ENCODE measurements around the gene CCDC195.

CCDC195 gene

GRCh38 chr2:224688997-224689396, 27.2 kb downstream of the CCDC195 start:
- H3K9ac ChIP-seq (ENCODE audit: low read depth, low read length, poor library complexity, severe bottlenecking), result no peak overlapping the region
- H2AFZ ChIP-seq (ENCODE audit: low read length), result no peak overlapping the region
- H4K20me1 ChIP-seq (ENCODE audit: insufficient read depth, low read length, poor library complexity, severe bottlenecking), result no peaks in the 10 kb centered on the region
- H3K27me3 ChIP-seq (ENCODE audit: insufficient read depth, low read length, poor library complexity, severe bottlenecking), result no peaks in the 10 kb centered on the region
- no peaks in the 10 kb centered on the region for H3K36me3 ChIP-seq (ENCODE audit: insufficient read depth, low read length)
- H3K4me2 ChIP-seq (ENCODE audit: low read depth, low read length, poor library complexity, severe bottlenecking), result no peak overlapping the region
- TF ChIP-seq CTCF (conservative IDR thresholded peaks at IDR 0.05; ENCODE audit: low read length) (no peak), EZH2phosphoT487 (IDR thresholded peaks at IDR 0.05; ENCODE audit: borderline replicate concordance) (no peak)
- no peaks in the 10 kb centered on the region for H3K4me1 ChIP-seq (ENCODE audit: insufficient read depth, low read length, poor library complexity, severe bottlenecking)
- no peak overlapping the region for H3K4me3 ChIP-seq (ENCODE audit: low read length, poor library complexity, severe bottlenecking)
- no peaks in the 10 kb centered on the region for H3K9me2 ChIP-seq (replicated peaks; ENCODE audit: low read depth, low read length)
- H3K79me2 ChIP-seq (ENCODE audit: insufficient read depth, low read length), result no peaks in the 10 kb centered on the region
- H3K9me3 ChIP-seq (ENCODE audit: insufficient read depth, low read depth, low read length), result no peaks in the 10 kb centered on the region
- H3F3A ChIP-seq (ENCODE audit: low read depth), result no peaks in the 10 kb centered on the region

DNA sequence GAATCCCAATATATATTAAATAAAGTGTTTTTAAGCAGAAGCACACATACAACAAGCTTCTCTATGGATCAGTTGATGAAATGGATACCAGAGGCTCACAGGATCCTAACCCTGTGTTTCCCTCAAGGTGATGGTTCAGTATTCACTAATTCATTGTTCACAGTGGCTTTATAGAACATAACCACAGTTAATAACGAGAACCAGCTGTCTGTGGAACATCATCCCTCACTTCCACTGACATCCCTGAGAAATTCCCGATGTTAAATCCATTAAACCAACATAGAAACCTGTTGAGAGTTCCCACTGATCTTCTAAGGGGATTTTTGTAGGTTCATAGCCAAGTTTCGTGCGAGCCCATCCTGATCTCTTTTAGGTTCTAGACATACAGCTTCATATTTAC, 29.0 kb downstream of the CCDC195 start:
- H3K27me3 ChIP-seq (ENCODE audit: insufficient read depth, low read length, poor library complexity, severe bottlenecking), result no peaks in the 10 kb centered on the region
- no peaks in the 10 kb centered on the region for H3K36me3 ChIP-seq (ENCODE audit: insufficient read depth, low read length)
- H3K9me3 ChIP-seq (ENCODE audit: insufficient read depth, low read depth, low read length), result no peaks in the 10 kb centered on the region
- H2AFZ ChIP-seq (ENCODE audit: low read length), result no peak overlapping the region
- no peaks in the 10 kb centered on the region for H3K79me2 ChIP-seq (ENCODE audit: insufficient read depth, low read length)
- H3K4me1 ChIP-seq (ENCODE audit: insufficient read depth, low read length, poor library complexity, severe bottlenecking), result no peaks in the 10 kb centered on the region
- no peak for TF ChIP-seq EZH2phosphoT487 (IDR thresholded peaks at IDR 0.05; ENCODE audit: borderline replicate concordance)
- TF ChIP-seq CTCF (conservative IDR thresholded peaks at IDR 0.05; ENCODE audit: low read length), result no peak
- H3K9me2 ChIP-seq (replicated peaks; ENCODE audit: low read depth, low read length), result no peaks in the 10 kb centered on the region
- H3F3A ChIP-seq (ENCODE audit: low read depth), result no peaks in the 10 kb centered on the region
- H4K20me1 ChIP-seq (ENCODE audit: insufficient read depth, low read length, poor library complexity, severe bottlenecking), result no peaks in the 10 kb centered on the region
- no peak overlapping the region for H3K4me3 ChIP-seq (ENCODE audit: low read length, poor library complexity, severe bottlenecking)
- no peak overlapping the region for H3K4me2 ChIP-seq (ENCODE audit: low read depth, low read length, poor library complexity, severe bottlenecking)
- no peak overlapping the region for H3K9ac ChIP-seq (ENCODE audit: low read depth, low read length, poor library complexity, severe bottlenecking)

- Histone ChIP-seq H3F3A (ENCODE audit: low read depth) (no peaks in the 10 kb centered on the region), H3K36me3 (ENCODE audit: insufficient read depth, low read length) (no peaks in the 10 kb centered on the region), H4K20me1 (ENCODE audit: insufficient read depth, low read length, poor library complexity, severe bottlenecking) (no peaks in the 10 kb centered on the region), H3K4me3 (ENCODE audit: low read length, poor library complexity, severe bottlenecking) (no peak overlapping the region), H3K9me3 (ENCODE audit: insufficient read depth, low read depth, low read length) (no peaks in the 10 kb centered on the region), H3K4me2 (ENCODE audit: low read depth, low read length, poor library complexity, severe bottlenecking) (no peak overlapping the region), H3K9me2 (replicated peaks; ENCODE audit: low read depth, low read length) (no peaks in the 10 kb centered on the region), H3K27me3 (ENCODE audit: insufficient read depth, low read length, poor library complexity, severe bottlenecking) (no peaks in the 10 kb centered on the region), H3K9ac (ENCODE audit: low read depth, low read length, poor library complexity, severe bottlenecking) (no peak overlapping the region), H3K4me1 (ENCODE audit: insufficient read depth, low read length, poor library complexity, severe bottlenecking) (no peaks in the 10 kb centered on the region), H2AFZ (ENCODE audit: low read length) (no peak overlapping the region), H3K79me2 (ENCODE audit: insufficient read depth, low read length) (no peaks in the 10 kb centered on the region)
- TF ChIP-seq EZH2phosphoT487 (IDR thresholded peaks at IDR 0.05; ENCODE audit: borderline replicate concordance) (no peak), CTCF (conservative IDR thresholded peaks at IDR 0.05; ENCODE audit: low read length) (no peak)
Measured at GRCh38 chr2:224685121-224685520, 31.0 kb downstream of the CCDC195 start.

Data from Loucy (cell line).